H9 (cell line): ENCODE data around the gene TEX52. TPM values are rescaled to one million over a fixed set of nuclear protein-coding genes. Genes with fewer than 3 reads are reported as not detected.

Source experiments
- DNase-seq: peaks from one replicate; pipeline ENCODE4 v3.0.0-alpha.2; 2017
- H2AFZ ChIP-seq: one replicate; pipeline ENCODE4 v1.6.1; 2013; ENCODE audit warnings: mild to moderate bottlenecking, low read length, control low read depth, moderate library complexity
- H2AK5ac ChIP-seq: 2 replicates; pipeline ENCODE4 v1.6.1; 2013; ENCODE audit warnings: low read length, control low read depth, mixed read lengths; ENCODE audit not compliant: insufficient read length
- H2BK120ac ChIP-seq: one replicate; pipeline ENCODE4 v1.6.1; 2013; ENCODE audit warnings: low read depth, mild to moderate bottlenecking, low read length, control low read depth, inconsistent platforms; ENCODE audit not compliant: poor library complexity, severe bottlenecking
- H2BK12ac ChIP-seq: 2 replicates; pipeline ENCODE4 v1.6.1; 2013; ENCODE audit warnings: low read length, control low read depth, mixed read lengths, low read depth; ENCODE audit not compliant: insufficient read length
- H2BK15ac ChIP-seq: 2 replicates; pipeline ENCODE4 v1.6.1; 2013; ENCODE audit warnings: low read depth, low read length, control low read depth
- H2BK20ac ChIP-seq: one replicate; pipeline ENCODE4 v1.6.1; 2013; ENCODE audit warnings: low read depth, mild to moderate bottlenecking, low read length, control low read depth, inconsistent platforms; ENCODE audit not compliant: poor library complexity, severe bottlenecking
- H2BK5ac ChIP-seq: 2 replicates; pipeline ENCODE4 v1.6.1; 2013; ENCODE audit warnings: low read length, control low read depth, mixed read lengths; ENCODE audit not compliant: insufficient read length
- H3K14ac ChIP-seq: 2 replicates; pipeline ENCODE4 v1.6.1; 2013; ENCODE audit warnings: low read length, control low read depth; ENCODE audit not compliant: insufficient read depth
- H3K18ac ChIP-seq: 2 replicates; pipeline ENCODE4 v1.6.1; 2013; ENCODE audit warnings: low read depth, mild to moderate bottlenecking, mixed read lengths, low read length, control low read depth; ENCODE audit not compliant: insufficient read length
- H3K23ac ChIP-seq: 2 replicates; pipeline ENCODE4 v1.6.1; 2013; ENCODE audit warnings: low read length, control low read depth, mixed read lengths, low read depth; ENCODE audit not compliant: insufficient read length
- H3K23me2 ChIP-seq: 2 replicates; pipeline ENCODE4 v1.6.1; 2013; ENCODE audit warnings: low read depth, mild to moderate bottlenecking, mixed read lengths, low read length, control low read depth; ENCODE audit not compliant: insufficient read length, poor library complexity, severe bottlenecking
- H3K27ac ChIP-seq: 2 replicates; pipeline ENCODE4 v1.5.1; 2013; ENCODE audit warnings: low read length, control low read depth, mixed read lengths, low read depth; ENCODE audit not compliant: insufficient read length
- H3K27me3 ChIP-seq: 2 replicates; pipeline ENCODE4 v1.6.1; 2013; ENCODE audit warnings: low read length, control low read depth, inconsistent platforms; ENCODE audit not compliant: insufficient read depth
- H3K4ac ChIP-seq: 2 replicates; pipeline ENCODE4 v1.6.1; 2013; ENCODE audit warnings: low read depth, mild to moderate bottlenecking, control low read depth, inconsistent platforms, low read length, moderate library complexity
- H3K4me1 ChIP-seq: 2 replicates; pipeline ENCODE4 v1.6.1; 2013; ENCODE audit warnings: low read length, control low read depth, inconsistent platforms; ENCODE audit not compliant: insufficient read depth
- H3K4me2 ChIP-seq: 2 replicates; pipeline ENCODE4 v1.6.1; 2013; ENCODE audit warnings: low read length, control low read depth, mixed read lengths; ENCODE audit not compliant: insufficient read length, insufficient read depth
- H3K56ac ChIP-seq: 2 replicates; pipeline ENCODE4 v1.6.1; 2013; ENCODE audit warnings: low read depth, mild to moderate bottlenecking, mixed read lengths, low read length, control low read depth; ENCODE audit not compliant: insufficient read length
- H3K79me1 ChIP-seq: 2 replicates; pipeline ENCODE4 v1.6.1; 2013; ENCODE audit warnings: low read depth, mild to moderate bottlenecking, moderate library complexity, low read length, control low read depth, inconsistent platforms; ENCODE audit not compliant: insufficient read depth, poor library complexity, severe bottlenecking
- H3K79me2 ChIP-seq: 2 replicates; pipeline ENCODE4 v1.6.1; 2013; ENCODE audit warnings: low read length, control low read depth, inconsistent platforms; ENCODE audit not compliant: insufficient read depth
- H3K9ac ChIP-seq: 2 replicates; pipeline ENCODE4 v1.6.1; 2013; ENCODE audit warnings: low read length, control low read depth, mixed read lengths; ENCODE audit not compliant: insufficient read length; ENCODE audit errors: extremely low read depth
- H3K9me3 ChIP-seq: one replicate; pipeline ENCODE4 v1.6.1; 2013; ENCODE audit warnings: low read depth, low read length, inconsistent platforms; ENCODE audit not compliant: control insufficient read depth
- H3T11ph ChIP-seq: one replicate; pipeline ENCODE4 v1.6.1; 2013; ENCODE audit warnings: mild to moderate bottlenecking, low read length, control low read depth, inconsistent platforms
- H4K20me1 ChIP-seq: one replicate; pipeline ENCODE4 v1.6.1; 2013; ENCODE audit not compliant: control insufficient read depth, insufficient read length, insufficient read depth
- H4K5ac ChIP-seq: 2 replicates; pipeline ENCODE4 v1.6.1; 2013; ENCODE audit warnings: low read depth, mild to moderate bottlenecking, mixed read lengths, low read length, control low read depth; ENCODE audit not compliant: insufficient read length
- H4K8ac ChIP-seq: replicated peaks from 2 replicates; pipeline ENCODE4 v1.6.1; 2013; ENCODE audit warnings: low read length, control low read depth, mixed read lengths, low read depth; ENCODE audit not compliant: insufficient read length
- H4K91ac ChIP-seq: 2 replicates; pipeline ENCODE4 v1.6.1; 2013; ENCODE audit warnings: low read depth, mild to moderate bottlenecking, moderate library complexity, mixed read lengths, low read length, control low read depth; ENCODE audit not compliant: insufficient read length
- H3K27ac Mint-ChIP-seq, 3 experiments: 2 replicates in 2 of 3; 3 replicates in 1 of 3; pipeline ENCODE4 v1.8.0; 2020 to 2021; ENCODE audit warnings: mixed read lengths in 3 of 3, mild to moderate bottlenecking in 1 of 3, moderate library complexity in 1 of 3
- H3K27me3 Mint-ChIP-seq: 2 replicates; pipeline ENCODE4 v1.8.0; 2021; ENCODE audit warnings: low read depth, mild to moderate bottlenecking, moderate library complexity, mixed read lengths
- H3K36me3 Mint-ChIP-seq, 3 experiments: 2 replicates in 2 of 3; 3 replicates in 1 of 3; pipeline ENCODE4 v1.8.0; 2020 to 2021; ENCODE audit warnings: low read depth in 3 of 3, mixed read lengths in 3 of 3; ENCODE audit not compliant: insufficient read depth in 1 of 3
- H3K4me1 Mint-ChIP-seq, 2 experiments: 2 replicates each; pipeline ENCODE4 v1.8.0; 2020; ENCODE audit warnings: mixed read lengths in 2 of 2
- H3K4me3 Mint-ChIP-seq, 2 experiments: 2 replicates in 1 of 2; 3 replicates in 1 of 2; pipeline ENCODE4 v1.8.0; 2020 to 2021; ENCODE audit warnings: mild to moderate bottlenecking in 2 of 2, mixed read lengths in 2 of 2, moderate library complexity in 1 of 2
- H3K9me3 Mint-ChIP-seq, 2 experiments: 2 replicates in 1 of 2; 3 replicates in 1 of 2; pipeline ENCODE4 v1.8.0; 2020; ENCODE audit warnings: mild to moderate bottlenecking in 2 of 2, mixed read lengths in 2 of 2, moderate library complexity in 1 of 2
- CTCF ChIP-seq: fragments of 200-600 bp; sonication (generic); conservative IDR thresholded peaks from 3 replicates; pipeline ENCODE4 v1.8.0; 2021; ENCODE audit warnings: antibody characterized with exemption, mild to moderate bottlenecking
- WGBS: extraction: QIAGEN DNeasy Blood & Tissue Kit; methylation state at CpG from one replicate; pipeline ENCODE4 v1.1.7; 2013; ENCODE audit warnings: missing lambda C conversion rate, low lambda C conversion rate, mixed read lengths; ENCODE audit not compliant: insufficient read length; ENCODE audit errors: extremely low coverage; 5-methylcytosine and 5-hydroxymethylcytosine counted together
- total RNA-seq: library from RNA; stranded (reverse); gene quantifications from 2 replicates; pipeline ENCODE4 v1.2.1, GENCODE V29; 2021

TEX52 gene
- total RNA-seq, 1 experiment from 2014 or later = 0.20 TPM

- Histone ChIP-seq H3K79me1 (no peaks in the 10 kb centered on the region), H3K9me3 (no peaks in the 10 kb centered on the region), H2BK120ac (no peak overlapping the region), H3K4me2 (no peak overlapping the region), H3K56ac (no peak overlapping the region), H2AK5ac (no peak overlapping the region), H2BK15ac (no peak overlapping the region), H3K14ac (no peak overlapping the region), H3K27me3 (no peaks in the 10 kb centered on the region), H3K23ac (no peak overlapping the region), H2BK5ac (no peak overlapping the region), H2BK12ac (no peak overlapping the region), H3K9ac (no peak overlapping the region), H3T11ph (no peak overlapping the region), H3K4ac (no peak overlapping the region), H3K79me2 (peaks cover 5% of the 10 kb centered on the region; the same call in 1 of the 2 replicates), H3K27ac (no peak overlapping the region), H4K20me1 (no peaks in the 10 kb centered on the region), H4K8ac (no peak overlapping the region), H4K91ac (no peak overlapping the region), H3K18ac (no peak overlapping the region), H2BK20ac (no peak overlapping the region), H2AFZ (no peak overlapping the region), H3K4me1 (no peaks in the 10 kb centered on the region), H3K23me2 (peaks cover 1% of the 10 kb centered on the region), H4K5ac (no peak overlapping the region)
- H3K36me3 Mint-ChIP-seq = peaks cover 74 to 98% (median 95%) of the 10 kb centered on the region in 3 experiments
- H3K4me3 Mint-ChIP-seq = no peak overlapping the region
- H3K27ac Mint-ChIP-seq = no peak overlapping the region; a peak in 1 of 7 replicates
- H3K27me3 Mint-ChIP-seq = no peaks in the 10 kb centered on the region
- H3K4me1 Mint-ChIP-seq = peaks cover 6 to 13% of the 10 kb centered on the region in 2 experiments
- WGBS = no CpG with 5 or more reads among the region's 16 CpGs
- H3K9me3 Mint-ChIP-seq = peaks cover 0 to under 1% of the 10 kb centered on the region in 2 experiments; a peak in 2 of 5 replicates
- no peak for TF ChIP-seq CTCF
- DNase-seq = no peak
These were observed 55.6 kb downstream of the TEX52 start for GRCh38 chr12:2801044-2801783.
